HepG2 (cell line): Measurements from ENCODE around the gene TIMM23. TPM values are rescaled to one million over a fixed set of nuclear protein-coding genes. Genes with fewer than 3 reads are reported as not detected.

ENCODE experiments used
- BORCS8-MEF2B ChIP-seq: sonication (generic); formaldehyde crosslinking; IDR thresholded peaks from 2 replicates; pipeline ENCODE4 v1.8.0; 2022; ENCODE audit warnings: mild to moderate bottlenecking, missing genetic modification reagents
- CCDC6 ChIP-seq: sonication (generic); formaldehyde crosslinking; IDR thresholded peaks from 2 replicates; pipeline ENCODE4 v1.8.1; 2022; ENCODE audit warnings: mild to moderate bottlenecking, missing genetic modification reagents, moderate library complexity
- CREB3 ChIP-seq: sonication (generic); formaldehyde crosslinking; IDR thresholded peaks from 2 replicates; pipeline ENCODE4 v1.5.0; 2020; ENCODE audit warnings: missing genetic modification reagents
- ETV5 ChIP-seq: IDR thresholded peaks from 2 replicates; pipeline ENCODE4 v1.6.1; 2018; ENCODE audit warnings: missing biosample characterization, missing genetic modification reagents, inconsistent platforms, borderline replicate concordance
- GFI1 ChIP-seq: sonication (generic); formaldehyde crosslinking; IDR thresholded peaks from 2 replicates; pipeline ENCODE4 v1.5.0; 2020; ENCODE audit warnings: missing genetic modification reagents, mild to moderate bottlenecking, borderline replicate concordance
- MED8 ChIP-seq: sonication (generic); formaldehyde crosslinking; IDR thresholded peaks from 2 replicates; pipeline ENCODE4 v1.8.1; 2023; ENCODE audit warnings: mild to moderate bottlenecking, missing genetic modification reagents; ENCODE audit not compliant: insufficient replicate concordance
- MXD1 ChIP-seq: sonication (generic); formaldehyde crosslinking; IDR thresholded peaks from 2 replicates; pipeline ENCODE4 v1.4.0; 2020; ENCODE audit warnings: mild to moderate bottlenecking, missing genetic modification reagents
- NR1H2 ChIP-seq: sonication (generic); formaldehyde crosslinking; IDR thresholded peaks from 2 replicates; pipeline ENCODE4 v1.8.1; 2022; ENCODE audit warnings: low read depth, missing genetic modification reagents, borderline replicate concordance
- SPEN ChIP-seq: sonication (generic); formaldehyde crosslinking; IDR thresholded peaks from 2 replicates; pipeline ENCODE4 v1.5.1; 2020; ENCODE audit warnings: low read depth, mild to moderate bottlenecking, missing genetic modification reagents
- TAF1 ChIP-seq: sonication (generic); formaldehyde crosslinking; IDR thresholded peaks from 2 replicates; pipeline ENCODE4 v1.4.0; 2020; ENCODE audit warnings: missing genetic modification reagents
- UBTF ChIP-seq: sonication (generic); formaldehyde crosslinking; IDR thresholded peaks from 2 replicates; pipeline ENCODE4 v1.4.0; 2020; ENCODE audit warnings: mild to moderate bottlenecking, missing genetic modification reagents
- ZIK1 ChIP-seq: sonication (generic); formaldehyde crosslinking; IDR thresholded peaks from 2 replicates; pipeline ENCODE4 v1.5.0; 2020; ENCODE audit warnings: mild to moderate bottlenecking, low read depth, missing genetic modification reagents, borderline replicate concordance
- polyA plus RNA-seq, 8 experiments: library from polyadenylated mRNA; depleted of rRNA in 3 of 8; stranded (reverse) in 7 of 8; unstranded in 1 of 8; fragments of >200 nt; fragmentation: Illumina TruSeq in 4 of 8; extraction: Trizol in 4 of 8; gene quantifications; 2 replicates each; pipeline versions ENCODE4 v1.2.1 to v1.2.3, GENCODE V29; 2011 to 2016; ENCODE audit warnings: low read depth in 4 of 8, missing spikeins in 1 of 8, mixed read lengths in 1 of 8; ENCODE audit not compliant: insufficient read depth in 1 of 8
- total RNA-seq, 5 experiments: library from RNA; depleted of rRNA; stranded (reverse); fragments of >200 nt; fragmentation: Illumina TruSeq; extraction: Trizol; gene quantifications; 2 replicates each; pipeline ENCODE4 v1.2.3, GENCODE V29; 2016; ENCODE audit warnings: low read depth in 1 of 5
- TF ChIP-seq, protein P1 (sequence below): sonication (generic); formaldehyde crosslinking; IDR thresholded peaks from 2 replicates; pipeline ENCODE4 v1.5.1; 2020; ENCODE audit warnings: missing genetic modification reagents, mild to moderate bottlenecking, borderline replicate concordance
- TF ChIP-seq, protein P2 (sequence below), 2 experiments: fragments of 450-650 bp in 1 of 2; sonication (generic) in 1 of 2; formaldehyde crosslinking; IDR thresholded peaks; 2 replicates each; pipeline versions ENCODE4 v1.5.0 to v1.8.0; 2020 to 2022; ENCODE audit warnings: mild to moderate bottlenecking in 1 of 2, missing genetic modification reagents in 1 of 2
- TF ChIP-seq, protein P3 (sequence below): sonication (generic); formaldehyde crosslinking; IDR thresholded peaks from 2 replicates; pipeline ENCODE4 v1.8.0; 2022; ENCODE audit warnings: missing genetic modification reagents, mild to moderate bottlenecking, moderate library complexity, borderline replicate concordance

The TIMM23 gene
- total and polyA plus RNA-seq, 2 of the 13 experiments (the other 11 are each of a cell fraction or from before 2014, with no cell fraction given): 80.2 to 98.6 TPM

- peak; percentile 70 for TF ChIP-seq UBTF (CRISPR knock-in tag)
- TF ChIP-seq, protein P1, sequence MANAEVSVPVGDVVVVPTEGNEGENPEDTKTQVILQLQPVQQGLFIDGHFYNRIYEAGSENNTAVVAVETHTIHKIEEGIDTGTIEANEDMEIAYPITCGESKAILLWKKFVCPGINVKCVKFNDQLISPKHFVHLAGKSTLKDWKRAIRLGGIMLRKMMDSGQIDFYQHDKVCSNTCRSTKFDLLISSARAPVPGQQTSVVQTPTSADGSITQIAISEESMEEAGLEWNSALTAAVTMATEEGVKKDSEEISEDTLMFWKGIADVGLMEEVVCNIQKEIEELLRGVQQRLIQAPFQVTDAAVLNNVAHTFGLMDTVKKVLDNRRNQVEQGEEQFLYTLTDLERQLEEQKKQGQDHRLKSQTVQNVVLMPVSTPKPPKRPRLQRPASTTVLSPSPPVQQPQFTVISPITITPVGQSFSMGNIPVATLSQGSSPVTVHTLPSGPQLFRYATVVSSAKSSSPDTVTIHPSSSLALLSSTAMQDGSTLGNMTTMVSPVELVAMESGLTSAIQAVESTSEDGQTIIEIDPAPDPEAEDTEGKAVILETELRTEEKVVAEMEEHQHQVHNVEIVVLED (CRISPR knock-in tag): peak; percentile 84
- peak; percentile 77 for TF ChIP-seq TAF1 (CRISPR knock-in tag)
- TF ChIP-seq BORCS8-MEF2B (CRISPR knock-in tag): peak; percentile 82
- peak; percentile 95 for TF ChIP-seq SPEN (CRISPR knock-in tag)
- peak; percentile 30; the same call in 1 of the 2 replicates for TF ChIP-seq CREB3 (CRISPR knock-in tag)
- TF ChIP-seq CCDC6 (CRISPR knock-in tag): peak; percentile 25
- peak; percentile 43 for TF ChIP-seq MED8
- TF ChIP-seq ETV5 (CRISPR knock-in tag): peak; percentile 90
- peak; percentile 63; the same call in 1 of the 2 replicates for TF ChIP-seq GFI1 (CRISPR knock-in tag)
- TF ChIP-seq, protein P2, sequence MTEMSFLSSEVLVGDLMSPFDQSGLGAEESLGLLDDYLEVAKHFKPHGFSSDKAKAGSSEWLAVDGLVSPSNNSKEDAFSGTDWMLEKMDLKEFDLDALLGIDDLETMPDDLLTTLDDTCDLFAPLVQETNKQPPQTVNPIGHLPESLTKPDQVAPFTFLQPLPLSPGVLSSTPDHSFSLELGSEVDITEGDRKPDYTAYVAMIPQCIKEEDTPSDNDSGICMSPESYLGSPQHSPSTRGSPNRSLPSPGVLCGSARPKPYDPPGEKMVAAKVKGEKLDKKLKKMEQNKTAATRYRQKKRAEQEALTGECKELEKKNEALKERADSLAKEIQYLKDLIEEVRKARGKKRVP (CRISPR knock-in tag; IDR thresholded peaks at IDR 0.05): peak in 1 of 2 experiments; percentile 62; a peak in 1 of 4 replicates
- TF ChIP-seq NR1H2 (CRISPR knock-in tag): 0 out of 2 replicates have a peak, but pooled peaks have one; percentile 27
- TF ChIP-seq, protein P3, sequence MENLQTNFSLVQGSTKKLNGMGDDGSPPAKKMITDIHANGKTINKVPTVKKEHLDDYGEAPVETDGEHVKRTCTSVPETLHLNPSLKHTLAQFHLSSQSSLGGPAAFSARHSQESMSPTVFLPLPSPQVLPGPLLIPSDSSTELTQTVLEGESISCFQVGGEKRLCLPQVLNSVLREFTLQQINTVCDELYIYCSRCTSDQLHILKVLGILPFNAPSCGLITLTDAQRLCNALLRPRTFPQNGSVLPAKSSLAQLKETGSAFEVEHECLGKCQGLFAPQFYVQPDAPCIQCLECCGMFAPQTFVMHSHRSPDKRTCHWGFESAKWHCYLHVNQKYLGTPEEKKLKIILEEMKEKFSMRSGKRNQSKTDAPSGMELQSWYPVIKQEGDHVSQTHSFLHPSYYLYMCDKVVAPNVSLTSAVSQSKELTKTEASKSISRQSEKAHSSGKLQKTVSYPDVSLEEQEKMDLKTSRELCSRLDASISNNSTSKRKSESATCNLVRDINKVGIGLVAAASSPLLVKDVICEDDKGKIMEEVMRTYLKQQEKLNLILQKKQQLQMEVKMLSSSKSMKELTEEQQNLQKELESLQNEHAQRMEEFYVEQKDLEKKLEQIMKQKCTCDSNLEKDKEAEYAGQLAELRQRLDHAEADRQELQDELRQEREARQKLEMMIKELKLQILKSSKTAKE (CRISPR knock-in tag): peak; percentile 21; the same call in 1 of the 2 replicates
- TF ChIP-seq MXD1 (CRISPR knock-in tag): peak; percentile 63; the same call in 1 of the 2 replicates
- 0 out of 2 replicates have a peak, but pooled peaks have one; percentile 33 for TF ChIP-seq ZIK1 (CRISPR knock-in tag)
Measured at GRCh38 chr10:45972106-45972812, at the start of gene TIMM23 (continued).
